Activated CD4-positive, CD25-positive, alpha-beta regulatory T cell treated with anti-CD3 and anti-CD28 coated beads, Interleukin-2, amount 50 U/mL, for 16 hours (primary cell): ENCODE results near the gene CAV2.

Source experiments
- DNase-seq: peaks from one replicate; pipeline ENCODE4 v3.0.0-alpha.2; 2020; ENCODE audit warnings: low read depth, low spot score

CAV2 gene

GRCh38 chr7:116495736-116496135, 3.8 kb upstream of the CAV2 start:
- no peak for DNase-seq

- no peak for DNase-seq
Observed at GRCh38 chr7:116496653-116497052, 2.9 kb upstream of the CAV2 start.

GRCh38 chr7:116497708-116498107, 1.8 kb upstream of the CAV2 start:
- DNase-seq, result no peak

GRCh38 chr7:116500078-116500853, 728 bp downstream of the CAV2 start:
- no peak for DNase-seq

GRCh38 chr7:116501425-116502167, 2.1 kb downstream of the CAV2 start:
- DNase-seq, result no peak

DNA sequence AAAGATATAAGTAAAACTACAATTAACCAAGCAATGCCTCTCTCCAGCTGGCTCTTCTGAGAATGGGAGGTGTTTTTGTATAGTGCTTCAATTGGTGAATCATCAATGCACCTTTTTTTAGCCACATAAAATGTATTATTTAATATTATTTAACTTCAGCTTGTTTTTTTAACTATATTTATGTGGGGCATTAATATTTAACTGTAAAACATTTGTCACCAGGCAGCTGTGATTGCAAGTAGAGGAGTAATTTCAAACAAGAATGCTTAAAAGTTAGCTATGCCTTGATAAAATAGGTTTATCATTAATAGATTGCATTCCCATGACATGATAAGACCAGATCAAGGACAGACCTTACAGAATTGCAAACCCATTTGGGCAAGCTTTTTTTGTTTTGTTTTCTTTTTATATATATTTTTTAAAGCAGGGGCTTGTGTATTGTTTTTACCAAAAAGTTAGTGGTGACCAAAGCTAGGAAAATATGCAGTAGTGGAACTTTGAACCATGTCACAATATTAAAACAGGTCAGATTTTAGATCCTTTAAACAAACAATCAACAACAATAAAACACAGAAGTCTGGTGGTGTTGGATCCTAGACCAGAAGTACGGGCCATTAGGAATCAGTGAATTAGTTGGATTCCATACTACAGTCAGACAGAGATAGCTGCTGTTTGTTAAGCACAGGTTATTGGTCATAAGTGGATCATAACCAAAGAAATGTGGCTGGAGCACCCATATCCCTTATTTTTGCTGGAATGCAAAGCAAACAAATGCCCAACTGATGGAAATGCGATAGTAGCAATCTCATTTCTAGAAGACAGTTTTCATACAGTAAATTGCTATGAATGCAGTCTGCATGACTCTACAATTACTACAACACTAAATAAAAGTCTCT, 2.9 kb downstream of the CAV2 start:
- no peak for DNase-seq

DNA sequence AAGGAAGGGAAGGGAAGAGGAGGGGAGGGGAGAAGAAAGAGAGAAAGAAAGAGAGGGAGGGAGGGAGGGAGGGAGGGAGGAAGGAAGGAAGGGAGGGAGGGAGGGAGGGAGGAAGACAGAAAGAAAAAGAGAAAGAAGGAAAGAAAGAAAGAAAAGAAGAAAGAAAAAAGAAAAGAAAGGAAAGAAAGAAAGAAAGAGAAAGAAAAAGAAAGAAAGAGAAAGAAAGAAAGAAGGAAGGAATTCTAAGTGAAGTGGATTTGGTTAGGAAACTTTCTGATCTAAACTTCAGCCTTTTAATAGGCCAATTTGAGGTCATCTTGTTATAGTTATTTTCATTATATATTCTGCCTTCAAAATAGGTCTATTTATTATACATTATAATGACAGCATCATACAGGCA, 4.3 kb downstream of the CAV2 start:
- no peak for DNase-seq

DNA sequence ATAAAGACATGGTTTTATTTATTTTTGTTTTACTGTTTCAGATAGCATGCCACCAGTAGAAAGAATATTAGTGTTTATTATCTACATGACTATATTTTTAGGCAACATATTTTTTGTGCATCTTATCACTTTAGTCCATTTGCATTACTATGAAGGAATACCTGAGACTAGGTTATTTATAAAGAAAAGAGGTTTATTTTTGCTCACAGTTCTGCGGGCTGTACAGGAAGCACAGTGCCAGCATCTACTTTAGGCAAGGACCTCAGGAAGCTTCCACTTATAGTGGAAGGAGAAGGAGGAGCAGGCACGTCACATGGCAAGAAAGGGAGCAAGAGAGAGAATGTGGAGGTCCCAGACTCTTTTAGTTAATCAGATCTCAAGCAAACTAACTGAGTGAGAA, 5.7 kb downstream of the CAV2 start:
- DNase-seq, result no peak

- DNase-seq, result no peak
Observed at GRCh38 chr7:116505823-116506222, 6.3 kb downstream of the CAV2 start.

GRCh38 chr7:116509982-116510579, 10.5 kb downstream of the CAV2 start:
- no peak for DNase-seq

DNA sequence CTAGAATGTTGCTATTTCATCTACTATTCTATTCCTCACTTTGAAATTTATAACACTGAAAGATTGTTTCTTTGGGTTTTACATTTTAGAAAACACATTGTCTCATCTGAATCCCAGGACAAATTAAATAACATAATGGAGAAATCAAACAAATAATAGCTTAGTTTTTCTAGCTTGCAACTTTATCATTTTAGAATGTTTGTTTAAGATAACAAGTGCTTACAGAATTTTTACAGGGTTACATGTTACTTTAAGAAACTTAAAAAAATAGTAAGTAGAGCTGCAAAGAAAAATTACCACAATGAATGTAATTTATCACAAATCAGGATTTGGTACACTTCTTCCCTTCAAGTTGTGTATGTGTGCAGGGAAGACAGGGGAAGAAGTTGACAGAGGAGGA, 11.3 kb downstream of the CAV2 start:
- no peak for DNase-seq

DNA sequence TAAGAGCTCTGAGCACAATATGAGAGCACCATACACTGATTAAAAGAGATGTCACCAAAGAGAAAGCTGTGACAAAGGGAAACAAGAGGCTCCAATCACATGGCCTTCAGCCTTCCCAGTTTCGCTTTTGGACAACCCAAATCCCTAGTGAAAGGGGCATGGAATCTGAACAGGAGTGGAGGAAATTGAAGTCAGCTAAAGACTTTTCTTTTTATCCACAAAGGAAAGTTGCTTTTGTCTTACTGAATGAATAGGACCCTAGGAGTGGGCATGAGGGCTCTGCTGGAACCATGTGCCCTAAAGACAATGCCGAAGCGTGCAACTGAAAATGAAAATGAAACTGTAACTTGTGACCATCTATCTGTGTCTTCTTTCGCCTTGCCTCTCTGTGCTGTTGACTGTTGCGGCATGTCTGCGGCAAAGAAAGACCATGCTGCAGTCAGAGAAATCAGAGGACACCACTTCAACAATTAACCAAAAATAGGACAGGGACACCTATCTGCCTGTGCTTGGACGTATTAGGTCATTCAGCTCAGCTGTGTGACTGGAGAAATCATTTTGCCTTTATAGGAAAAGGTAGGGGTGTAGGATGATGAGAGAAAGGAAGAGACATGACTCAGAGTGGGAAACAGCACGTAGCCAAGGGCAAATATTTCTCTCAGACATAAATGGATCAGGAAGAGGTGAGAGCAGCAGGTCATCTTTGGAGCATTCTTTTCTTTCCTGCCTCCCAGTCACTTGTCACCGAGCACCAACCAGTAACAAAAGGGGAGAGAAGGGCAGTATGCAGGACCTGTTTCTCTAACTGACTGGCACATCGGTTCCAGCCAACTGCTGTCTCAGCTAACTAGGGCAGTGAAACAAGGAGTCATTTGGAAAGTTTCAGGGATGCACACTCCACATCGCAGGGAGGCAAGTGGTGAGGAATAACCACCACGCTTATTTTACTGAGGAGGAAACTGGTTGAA, 12.3 kb downstream of the CAV2 start:
- DNase-seq, result no peak

DNA sequence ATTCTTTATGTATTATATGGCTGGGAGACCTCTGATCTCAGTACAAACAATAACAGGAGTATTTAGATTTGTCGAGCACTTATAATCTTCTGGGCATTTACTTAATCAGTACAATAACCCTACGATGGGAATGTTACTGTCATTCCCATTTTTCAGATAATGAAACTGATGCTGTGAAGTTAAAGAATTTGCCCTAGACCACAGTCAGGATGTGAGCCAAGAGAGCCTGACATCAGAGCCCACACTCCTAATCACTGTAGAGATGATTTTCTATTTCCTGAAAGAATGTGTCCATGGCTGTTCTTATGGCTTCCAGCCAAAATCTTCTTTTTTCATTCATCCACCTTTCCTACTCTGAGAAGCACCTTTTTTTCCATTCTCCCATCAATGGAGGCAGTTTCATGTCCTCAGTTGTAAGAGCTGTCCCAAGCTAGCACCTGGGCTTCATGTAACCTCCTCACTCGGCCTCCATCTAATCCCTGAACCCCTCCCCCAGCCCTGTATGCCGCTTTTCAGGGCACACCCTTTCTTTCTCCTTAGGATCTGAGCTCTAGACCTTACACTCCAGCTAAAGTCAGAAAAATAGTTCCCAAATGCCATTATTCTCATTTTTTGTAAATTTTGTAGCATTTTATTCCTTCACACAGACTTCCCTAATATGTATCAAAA, 13.1 kb downstream of the CAV2 start:
- no peak for DNase-seq

DNA sequence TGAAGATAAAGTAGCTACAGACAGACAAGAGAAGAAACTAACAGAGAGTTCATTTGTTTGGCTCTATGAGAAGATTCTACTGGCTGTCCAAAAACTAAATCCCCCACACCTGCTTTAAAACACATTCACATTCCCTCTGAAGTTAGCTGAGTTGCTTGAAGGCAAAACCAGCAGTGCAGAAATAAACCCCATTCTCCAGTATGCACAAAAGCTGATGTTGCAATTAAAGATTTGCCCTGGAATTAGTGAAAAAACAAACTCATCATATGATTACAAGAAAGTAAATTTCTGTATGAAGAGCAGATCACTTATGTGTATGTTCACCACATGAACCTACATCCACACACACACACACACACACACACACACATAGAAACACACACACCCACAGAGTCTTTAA, 16.0 kb downstream of the CAV2 start:
- DNase-seq, result no peak

DNA sequence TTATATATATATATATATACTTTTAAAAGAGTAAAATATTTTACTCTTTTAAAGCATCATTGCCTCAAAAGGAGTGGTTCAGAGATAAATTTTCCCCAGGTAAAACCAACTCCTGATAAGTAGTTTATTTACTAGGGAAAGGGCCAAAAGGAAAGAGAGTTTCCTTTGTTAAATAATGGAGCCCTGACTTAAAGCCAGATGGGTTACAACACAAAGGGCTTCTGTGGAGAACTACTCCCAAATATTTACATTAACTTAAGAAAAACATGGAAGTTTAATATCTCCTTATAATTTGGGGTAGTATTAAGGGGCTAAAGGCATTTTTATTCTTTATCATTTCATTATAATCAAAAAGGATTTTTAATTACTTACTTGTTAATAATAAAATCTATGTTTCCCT, 16.8 kb downstream of the CAV2 start:
- DNase-seq, result no peak

GRCh38 chr7:116517626-116518025, 18.1 kb downstream of the CAV2 start:
- no peak for DNase-seq

DNA sequence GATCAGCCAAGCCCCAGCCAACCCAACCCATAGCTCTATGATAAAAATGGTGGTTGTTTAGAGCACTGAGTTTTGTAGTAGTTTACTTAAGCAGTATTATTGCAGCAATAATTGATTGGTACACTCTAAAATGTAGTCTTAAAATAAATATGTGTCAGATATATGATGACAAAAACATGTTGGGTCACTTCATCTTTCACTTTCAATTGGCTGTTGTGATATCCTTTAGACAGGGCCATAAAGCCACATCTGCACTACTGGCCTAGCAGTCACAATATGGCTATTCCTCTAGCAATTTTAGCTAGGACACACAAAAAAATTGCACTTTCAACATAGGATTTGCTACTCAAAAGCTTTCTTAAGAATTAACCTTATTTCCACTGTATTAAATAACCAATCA, 19.4 kb downstream of the CAV2 start:
- no peak for DNase-seq

GRCh38 chr7:116521046-116521664, 21.6 kb downstream of the CAV2 start:
- no peak for DNase-seq

DNA sequence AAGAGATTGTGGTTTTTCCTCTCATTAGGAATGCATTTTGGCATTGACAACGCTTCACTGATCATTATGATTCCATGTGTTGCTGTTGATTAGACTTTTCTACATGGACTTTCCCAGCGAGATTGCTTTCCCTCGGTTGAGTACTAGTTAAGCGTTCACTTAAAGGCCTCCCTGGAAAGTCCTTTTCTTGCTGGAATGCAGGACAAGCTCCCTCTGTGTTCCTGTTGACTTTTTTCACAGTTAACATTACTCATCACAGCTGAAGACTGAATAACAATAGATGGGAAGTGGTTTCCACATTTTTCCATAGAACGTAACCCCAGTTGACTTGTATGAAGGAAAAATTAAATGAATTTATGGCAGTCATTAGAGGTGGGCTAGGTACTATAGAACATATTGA, 22.7 kb downstream of the CAV2 start:
- no peak for DNase-seq

DNA sequence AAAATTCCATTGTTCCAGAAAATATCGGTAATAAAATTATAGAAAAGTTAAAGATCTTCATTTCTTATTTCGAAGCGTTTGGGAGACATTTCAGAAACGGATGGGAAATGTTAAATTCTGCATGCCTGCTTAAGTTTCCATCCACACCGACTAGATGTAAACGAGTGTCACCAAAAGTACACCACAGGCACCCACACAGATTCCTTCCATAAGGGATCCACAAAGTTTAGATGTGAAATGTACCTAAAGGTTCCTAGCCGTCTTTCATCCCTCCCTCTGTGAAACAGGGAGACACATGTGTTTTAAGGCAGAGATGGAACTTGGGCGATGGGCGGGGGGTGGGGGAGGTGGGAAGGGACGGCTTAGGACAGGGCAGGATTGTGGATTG, 24.7 kb downstream of the CAV2 start:
- DNase-seq, result no peak
